Liver (tissue), 9 donors: ENCODE data around the gene CTNNA1. TPM values are rescaled to one million over a fixed set of nuclear protein-coding genes. Genes with fewer than 3 reads are reported as not detected.

Experiments used
- DNase-seq: peaks from one replicate; pipeline ENCODE4 v3.0.0-alpha.2; 2017; ENCODE audit warnings: low spot score
- H3K27ac ChIP-seq, 2 donors: one replicate each; pipeline ENCODE4 v1.7.0; 2013; ENCODE audit warnings: inconsistent platforms in 2 of 2, low read length in 2 of 2, control low read depth in 1 of 2, low read depth in 1 of 2, mild to moderate bottlenecking in 1 of 2
- H3K27me3 ChIP-seq, 4 donors: one replicate each; pipeline versions ENCODE4 v1.6.1 to v1.7.0; 2013; ENCODE audit warnings: low read length in 3 of 4, inconsistent platforms in 1 of 4, mild to moderate bottlenecking in 1 of 4, moderate library complexity in 1 of 4; ENCODE audit not compliant: control insufficient read depth in 4 of 4, insufficient read depth in 4 of 4
- H3K36me3 ChIP-seq, 4 donors: one replicate each; pipeline versions ENCODE4 v1.6.1 to v1.7.0; 2013; ENCODE audit warnings: low read length in 3 of 4, mild to moderate bottlenecking in 3 of 4, low read depth in 1 of 4, moderate library complexity in 1 of 4; ENCODE audit not compliant: control insufficient read depth in 4 of 4, insufficient read depth in 3 of 4
- H3K4me1 ChIP-seq, 4 donors: one replicate each; pipeline versions ENCODE4 v1.6.1 to v1.7.0; 2013; ENCODE audit warnings: low read length in 3 of 4, mild to moderate bottlenecking in 3 of 4, moderate library complexity in 1 of 4; ENCODE audit not compliant: control insufficient read depth in 4 of 4, insufficient read depth in 4 of 4
- H3K4me3 ChIP-seq, 3 donors: one replicate each; pipeline versions ENCODE4 v1.6.1 to v1.7.0; 2013; ENCODE audit warnings: low read length in 3 of 3, control low read depth in 1 of 3, low read depth in 1 of 3, mild to moderate bottlenecking in 1 of 3
- H3K9ac ChIP-seq, 2 donors: one replicate each; pipeline ENCODE4 v1.7.0; 2013; ENCODE audit warnings: low read length in 2 of 2, mild to moderate bottlenecking in 2 of 2, moderate library complexity in 2 of 2, control low read depth in 1 of 2, low read depth in 1 of 2
- H3K9me3 ChIP-seq, 4 donors: one replicate each; pipeline versions ENCODE4 v1.6.1 to v1.7.0; 2013; ENCODE audit warnings: low read length in 3 of 4; ENCODE audit not compliant: control insufficient read depth in 4 of 4
- FOXA1 ChIP-seq: IDR thresholded peaks from 2 replicates; pipeline ENCODE4 v1.6.1; 2016; ENCODE audit warnings: antibody characterized with exemption
- FOXA2 ChIP-seq: IDR thresholded peaks from 2 replicates; pipeline ENCODE4 v1.6.1; 2016; ENCODE audit warnings: antibody characterized with exemption
- HNF4A ChIP-seq, 2 donors: conservative IDR thresholded peaks; 2 replicates each; pipeline ENCODE4 v1.6.1; 2016; ENCODE audit warnings: antibody characterized with exemption in 2 of 2, mild to moderate bottlenecking in 2 of 2
- HNF4G ChIP-seq: IDR thresholded peaks from 2 replicates; pipeline ENCODE4 v1.6.1; 2016; ENCODE audit warnings: antibody characterized with exemption
- MAX ChIP-seq: IDR thresholded peaks from 2 replicates; pipeline ENCODE4 v1.6.1; 2016; ENCODE audit warnings: antibody characterized with exemption
- NR2F2 ChIP-seq: IDR thresholded peaks from 2 replicates; pipeline ENCODE4 v1.6.1; 2016; ENCODE audit warnings: antibody characterized with exemption
- RAD21 ChIP-seq, 2 donors: IDR thresholded peaks; 2 replicates each; pipeline ENCODE4 v1.6.1; 2016; ENCODE audit warnings: antibody characterized with exemption in 2 of 2, mild to moderate bottlenecking in 2 of 2
- REST ChIP-seq: IDR thresholded peaks from 2 replicates; pipeline ENCODE4 v1.6.1; 2016; ENCODE audit warnings: antibody characterized with exemption, mild to moderate bottlenecking
- RXRA ChIP-seq, 2 donors: IDR thresholded peaks; 2 replicates each; pipeline ENCODE4 v1.6.1; 2017 to 2018; ENCODE audit warnings: antibody characterized with exemption in 2 of 2, mild to moderate bottlenecking in 1 of 2
- SP1 ChIP-seq: IDR thresholded peaks from 2 replicates; pipeline ENCODE4 v1.6.1; 2018; ENCODE audit warnings: antibody characterized with exemption, mild to moderate bottlenecking
- YY1 ChIP-seq: IDR thresholded peaks from 2 replicates; pipeline ENCODE4 v1.6.1; 2016; ENCODE audit warnings: antibody characterized with exemption, mild to moderate bottlenecking
- WGBS: extraction: QIAGEN DNeasy Blood & Tissue Kit; methylation state at CpG from one replicate; pipeline ENCODE4 v1.1.7; 2013; 5-methylcytosine and 5-hydroxymethylcytosine counted together
- polyA plus RNA-seq, 2 donors: library from polyadenylated mRNA; stranded (reverse) in 1 of 2; unstranded in 1 of 2; fragments of 200-250 nt in 1 of 2; fragments of >200 nt in 1 of 2; fragmentation: Nextera tagmentation in 1 of 2; extraction: Ambion mirVana in 1 of 2; gene quantifications; one replicate each; pipeline versions ENCODE4 v1.2.1 to v1.2.3, GENCODE V29; 2013 to 2015
- total RNA-seq, 2 donors: library from RNA; depleted of rRNA; stranded (reverse); fragments of >200 nt; gene quantifications; one replicate each; pipeline ENCODE4 v1.2.3, GENCODE V29; 2014
- TF ChIP-seq, protein P1 (sequence below): IDR thresholded peaks from 2 replicates; pipeline ENCODE4 v1.6.1; 2016; ENCODE audit warnings: antibody characterized with exemption
- TF ChIP-seq, protein P2 (sequence below): fragments of 150-350 bp; IDR thresholded peaks from 2 replicates; pipeline ENCODE4 v1.5.1; 2017; ENCODE audit warnings: improper control_type of control experiment, low read depth, low read length; ENCODE audit not compliant: missing input control
- TF ChIP-seq, protein P3 (sequence below): IDR thresholded peaks from 2 replicates; pipeline ENCODE4 v1.6.1; 2016; ENCODE audit warnings: antibody characterized with exemption
- donor health status: healthy.
- donor health status: healthy.
- donor health status: healthy.
- donor health status: healthy.
- donor health status: healthy.

The CTNNA1 gene
- total and polyA plus RNA-seq, 4 donors: 39.9 to 150 (median 103) TPM

DNA sequence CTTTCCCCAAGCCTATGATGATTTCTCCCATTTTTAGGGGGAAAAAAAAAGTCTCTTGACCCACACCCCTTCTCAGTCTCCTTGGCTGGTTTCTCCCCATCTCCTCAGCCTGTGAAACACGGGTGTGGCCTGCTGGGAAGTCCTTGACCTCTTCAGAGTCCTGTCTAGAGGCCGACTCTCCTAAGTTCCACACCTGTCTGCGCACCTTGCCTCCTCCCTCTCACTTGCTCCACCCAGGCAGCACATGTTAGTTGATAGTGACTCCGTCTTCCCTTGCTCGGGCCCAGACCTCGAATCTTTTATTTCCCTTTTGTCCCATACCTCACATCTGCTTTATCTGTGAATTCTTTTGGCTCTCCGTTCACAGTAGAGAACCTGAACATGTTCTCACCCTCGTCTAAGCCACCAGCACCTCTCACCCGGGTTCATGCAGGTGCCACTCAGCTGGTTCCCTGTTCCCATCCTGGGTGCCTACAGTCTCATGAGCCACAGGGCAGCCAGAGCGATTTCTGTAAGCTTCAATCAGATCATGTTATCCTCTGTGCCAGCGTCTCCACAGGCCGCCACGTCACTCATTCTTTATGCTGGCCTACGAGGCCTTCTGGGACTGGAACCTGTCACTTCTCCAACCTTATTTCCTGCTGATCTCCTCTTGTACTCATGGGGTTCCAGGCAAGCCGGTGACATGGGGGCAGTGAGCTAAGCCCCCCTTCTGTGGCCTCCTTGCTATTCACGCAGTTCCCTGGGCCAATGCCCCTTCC, 173.6 kb downstream of the CTNNA1 start:
- TF ChIP-seq HNF4G: no peak
- Histone ChIP-seq H3K9me3 (no peaks in the 10 kb centered on the region), H3K36me3 (peaks cover 16 to 54% (median 33%) of the 10 kb centered on the region in 4 donors), H3K9ac (no peak overlapping the region), H3K4me3 (no peak overlapping the region), H3K27ac (no peak overlapping the region), H3K27me3 (no peaks in the 10 kb centered on the region), H3K4me1 (peaks cover 0 to 12% (median 9%) of the 10 kb centered on the region in 4 donors)
- WGBS: 95% methylated on average over 16 of the region's 16 CpGs
- DNase-seq: peak; percentile 27

GRCh38 chr5:138927544-138927943, 174.3 kb downstream of the CTNNA1 start:
- H3K9me3 ChIP-seq: no peaks in the 10 kb centered on the region
- DNase-seq: no peak
- peaks cover 18 to 61% (median 37%) of the 10 kb centered on the region in 4 donors for H3K36me3 ChIP-seq
- H3K4me1 ChIP-seq: peaks cover 0 to 12% (median 9%) of the 10 kb centered on the region in 4 donors
- H3K27me3 ChIP-seq: no peaks in the 10 kb centered on the region
- H3K9ac ChIP-seq: no peak overlapping the region
- no peak overlapping the region for H3K4me3 ChIP-seq
- TF ChIP-seq SP1: no peak
- TF ChIP-seq RXRA (IDR thresholded peaks at IDR 0.05): no peak
- no peak for TF ChIP-seq MAX
- no peak for TF ChIP-seq REST
- TF ChIP-seq FOXA2: no peak
- TF ChIP-seq, protein P1, sequence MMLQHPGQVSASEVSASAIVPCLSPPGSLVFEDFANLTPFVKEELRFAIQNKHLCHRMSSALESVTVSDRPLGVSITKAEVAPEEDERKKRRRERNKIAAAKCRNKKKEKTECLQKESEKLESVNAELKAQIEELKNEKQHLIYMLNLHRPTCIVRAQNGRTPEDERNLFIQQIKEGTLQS: no peak
- TF ChIP-seq, protein P2, sequence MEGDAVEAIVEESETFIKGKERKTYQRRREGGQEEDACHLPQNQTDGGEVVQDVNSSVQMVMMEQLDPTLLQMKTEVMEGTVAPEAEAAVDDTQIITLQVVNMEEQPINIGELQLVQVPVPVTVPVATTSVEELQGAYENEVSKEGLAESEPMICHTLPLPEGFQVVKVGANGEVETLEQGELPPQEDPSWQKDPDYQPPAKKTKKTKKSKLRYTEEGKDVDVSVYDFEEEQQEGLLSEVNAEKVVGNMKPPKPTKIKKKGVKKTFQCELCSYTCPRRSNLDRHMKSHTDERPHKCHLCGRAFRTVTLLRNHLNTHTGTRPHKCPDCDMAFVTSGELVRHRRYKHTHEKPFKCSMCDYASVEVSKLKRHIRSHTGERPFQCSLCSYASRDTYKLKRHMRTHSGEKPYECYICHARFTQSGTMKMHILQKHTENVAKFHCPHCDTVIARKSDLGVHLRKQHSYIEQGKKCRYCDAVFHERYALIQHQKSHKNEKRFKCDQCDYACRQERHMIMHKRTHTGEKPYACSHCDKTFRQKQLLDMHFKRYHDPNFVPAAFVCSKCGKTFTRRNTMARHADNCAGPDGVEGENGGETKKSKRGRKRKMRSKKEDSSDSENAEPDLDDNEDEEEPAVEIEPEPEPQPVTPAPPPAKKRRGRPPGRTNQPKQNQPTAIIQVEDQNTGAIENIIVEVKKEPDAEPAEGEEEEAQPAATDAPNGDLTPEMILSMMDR: no peak
- no peak for TF ChIP-seq NR2F2
- no peak for TF ChIP-seq YY1
- no peak for TF ChIP-seq HNF4A (conservative IDR thresholded peaks at IDR 0.05)
- TF ChIP-seq, protein P3, sequence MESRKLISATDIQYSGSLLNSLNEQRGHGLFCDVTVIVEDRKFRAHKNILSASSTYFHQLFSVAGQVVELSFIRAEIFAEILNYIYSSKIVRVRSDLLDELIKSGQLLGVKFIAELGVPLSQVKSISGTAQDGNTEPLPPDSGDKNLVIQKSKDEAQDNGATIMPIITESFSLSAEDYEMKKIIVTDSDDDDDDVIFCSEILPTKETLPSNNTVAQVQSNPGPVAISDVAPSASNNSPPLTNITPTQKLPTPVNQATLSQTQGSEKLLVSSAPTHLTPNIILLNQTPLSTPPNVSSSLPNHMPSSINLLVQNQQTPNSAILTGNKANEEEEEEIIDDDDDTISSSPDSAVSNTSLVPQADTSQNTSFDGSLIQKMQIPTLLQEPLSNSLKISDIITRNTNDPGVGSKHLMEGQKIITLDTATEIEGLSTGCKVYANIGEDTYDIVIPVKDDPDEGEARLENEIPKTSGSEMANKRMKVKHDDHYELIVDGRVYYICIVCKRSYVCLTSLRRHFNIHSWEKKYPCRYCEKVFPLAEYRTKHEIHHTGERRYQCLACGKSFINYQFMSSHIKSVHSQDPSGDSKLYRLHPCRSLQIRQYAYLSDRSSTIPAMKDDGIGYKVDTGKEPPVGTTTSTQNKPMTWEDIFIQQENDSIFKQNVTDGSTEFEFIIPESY: no peak
- TF ChIP-seq FOXA1: no peak
- no peak for TF ChIP-seq RAD21 (IDR thresholded peaks at IDR 0.05)
- no peak overlapping the region for H3K27ac ChIP-seq
- WGBS: 54% methylated on average over 8 of the region's 8 CpGs
